ENCODE data around the gene SMG5.

Gene SMG5

GRCh38 chr1:156211243-156211642 lies 71.4 kb downstream of the SMG5 start:
- no peak for DNase-seq

GRCh38 chr1:156204686-156205085 lies 77.9 kb downstream of the SMG5 start:
- DNase-seq, result no peak

GRCh38 chr1:156203331-156203730 lies 79.3 kb downstream of the SMG5 start:
- no peak for DNase-seq

- no peak for DNase-seq
Measured at GRCh38 chr1:156200044-156200443, 82.6 kb downstream of the SMG5 start.

All from inflammatory macrophage (primary cell).